ENCODE measurements around the gene TBX6. TPM values are rescaled to one million over a fixed set of nuclear protein-coding genes. Genes with fewer than 3 reads are reported as not detected.

TBX6 gene
- polyA plus RNA-seq, 1 donor, result 1.1 TPM

Other genes with a start within 250 kb of the TBX6 start
- 79.4 TPM for gene CDIPT, start 228.7 kb downstream of the TBX6 start, polyA plus RNA-seq (ENCODE audit: insufficient read length)
- gene SEZ6L2, start 192.4 kb downstream of the TBX6 start, polyA plus RNA-seq (ENCODE audit: insufficient read length), result 8.2 TPM
- 0.86 TPM for gene ASPHD1, start 191.4 kb downstream of the TBX6 start, polyA plus RNA-seq (ENCODE audit: insufficient read length)
- gene KCTD13, start 165.7 kb downstream of the TBX6 start, polyA plus RNA-seq (ENCODE audit: insufficient read length), result 23.9 TPM
- 93.1 TPM for gene TMEM219, start 129.8 kb downstream of the TBX6 start, polyA plus RNA-seq (ENCODE audit: insufficient read length)
- 45.3 TPM for gene TAOK2, start 118.1 kb downstream of the TBX6 start, polyA plus RNA-seq (ENCODE audit: insufficient read length)
- 17.0 TPM for gene HIRIP3, start 96.3 kb downstream of the TBX6 start, polyA plus RNA-seq (ENCODE audit: insufficient read length)
- 46.2 TPM for gene INO80E, start 95.7 kb downstream of the TBX6 start, polyA plus RNA-seq (ENCODE audit: insufficient read length)
- gene DOC2A, start 80.9 kb downstream of the TBX6 start, polyA plus RNA-seq (ENCODE audit: insufficient read length), result 3.0 TPM
- not detected for gene C16orf92, start 68.7 kb downstream of the TBX6 start, polyA plus RNA-seq (ENCODE audit: insufficient read length)
- gene TLCD3B, start 60.7 kb downstream of the TBX6 start, polyA plus RNA-seq (ENCODE audit: insufficient read length), result 1.2 TPM
- gene ALDOA, start 26.2 kb downstream of the TBX6 start, polyA plus RNA-seq (ENCODE audit: insufficient read length), result 449 TPM
- gene PPP4C, start 15.9 kb downstream of the TBX6 start, polyA plus RNA-seq (ENCODE audit: insufficient read length), result 82.7 TPM
- gene YPEL3, start 4.3 kb upstream of the TBX6 start, polyA plus RNA-seq (ENCODE audit: insufficient read length), result 43.1 TPM
- 13.6 TPM for gene GDPD3, start 21.6 kb upstream of the TBX6 start, polyA plus RNA-seq (ENCODE audit: insufficient read length)
- 73.6 TPM for gene MAPK3, start 31.3 kb upstream of the TBX6 start, polyA plus RNA-seq (ENCODE audit: insufficient read length)
- 7.3 TPM for gene CORO1A, start 91.7 kb upstream of the TBX6 start, polyA plus RNA-seq (ENCODE audit: insufficient read length)
- gene BOLA2B, start 101.7 kb upstream of the TBX6 start, polyA plus RNA-seq (ENCODE audit: insufficient read length), result 23.4 TPM
- gene SLX1A, start 102.0 kb upstream of the TBX6 start, polyA plus RNA-seq (ENCODE audit: insufficient read length), result 30.7 TPM
- 15.8 TPM for gene SULT1A3, start 107.3 kb upstream of the TBX6 start, polyA plus RNA-seq (ENCODE audit: insufficient read length)
- gene NPIPB13, start 156.6 kb upstream of the TBX6 start, polyA plus RNA-seq (ENCODE audit: insufficient read length), result 27.9 TPM